DND-41 (cell line): ENCODE results near the gene NAV3.

Experiments
- ATAC-seq: fragments of 200-7000 bp; cut with Tn5 transposase; 3 replicates; pipeline ENCODE4 v1.9.1; 2021; ENCODE audit warnings: low read depth; ENCODE audit not compliant: insufficient read depth
- DNase-seq: peaks from one replicate; pipeline ENCODE4 v3.0.0-alpha.2; 2020
- H2AFZ ChIP-seq: 2 replicates; pipeline ENCODE4 v1.6.0; 2012; ENCODE audit warnings: low read depth, low read length
- H3K27ac ChIP-seq: 2 replicates; pipeline ENCODE4 v1.5.1; 2012; ENCODE audit warnings: low read length, inconsistent platforms
- H3K27me3 ChIP-seq: fragments of 200-600 bp; sonication (generic); 2 replicates; pipeline ENCODE4 v1.6.0; 2012; ENCODE audit warnings: low read length, mild to moderate bottlenecking, inconsistent platforms; ENCODE audit not compliant: insufficient read depth, poor library complexity
- H3K36me3 ChIP-seq: 2 replicates; pipeline ENCODE4 v1.5.1; 2012; ENCODE audit warnings: low read length, inconsistent platforms; ENCODE audit not compliant: insufficient read depth
- H3K4me1 ChIP-seq: 2 replicates; pipeline ENCODE4 v1.5.1; 2012; ENCODE audit warnings: mild to moderate bottlenecking, low read length; ENCODE audit not compliant: insufficient read depth
- H3K4me2 ChIP-seq: 2 replicates; pipeline ENCODE4 v1.6.0; 2012; ENCODE audit warnings: mild to moderate bottlenecking, moderate library complexity, low read length, inconsistent platforms; ENCODE audit not compliant: insufficient read depth
- H3K4me3 ChIP-seq, 2 experiments: fragments of 200-600 bp in 1 of 2; shearing (Covaris generic) in 1 of 2; 2 replicates each; pipeline ENCODE4 v1.5.1; 2012 to 2016; ENCODE audit warnings: inconsistent platforms in 2 of 2, low read length in 2 of 2, mild to moderate bottlenecking in 2 of 2, low read depth in 1 of 2, moderate library complexity in 1 of 2
- H3K79me2 ChIP-seq: 2 replicates; pipeline ENCODE4 v1.6.0; 2012; ENCODE audit warnings: low read length, inconsistent platforms; ENCODE audit not compliant: insufficient read depth
- H3K9ac ChIP-seq: 2 replicates; pipeline ENCODE4 v1.6.0; 2012; ENCODE audit warnings: low read depth, mild to moderate bottlenecking, inconsistent platforms, low read length, moderate library complexity
- H3K9me3 ChIP-seq: 2 replicates; pipeline ENCODE4 v1.5.1; 2012; ENCODE audit warnings: low read length, moderate library complexity, mild to moderate bottlenecking, inconsistent platforms; ENCODE audit not compliant: insufficient read depth, severe bottlenecking
- H4K20me1 ChIP-seq: 2 replicates; pipeline ENCODE4 v1.6.0; 2012; ENCODE audit warnings: low read length; ENCODE audit not compliant: insufficient read depth
- EZH2 ChIP-seq: IDR thresholded peaks from 3 replicates; pipeline ENCODE4 v1.6.1; 2012; ENCODE audit warnings: borderline replicate concordance, low read depth, mild to moderate bottlenecking, moderate library complexity, low read length, inconsistent platforms; ENCODE audit not compliant: severe bottlenecking
- TF ChIP-seq, protein P1 (sequence below): IDR thresholded peaks from 2 replicates; pipeline ENCODE4 v1.5.1; 2012; ENCODE audit warnings: borderline replicate concordance, low read length, moderate library complexity, mild to moderate bottlenecking; ENCODE audit not compliant: poor library complexity, severe bottlenecking; ENCODE audit errors: extremely low read depth

The NAV3 gene

GRCh38 chr12:77979597-77980250 lies 149.0 kb downstream of the NAV3 start:
- ATAC-seq (no peak), DNase-seq (no peak)
- H3K9me3 ChIP-seq, result no peaks in the 10 kb centered on the region
- H3K9ac ChIP-seq, result no peak overlapping the region
- H3K27ac ChIP-seq, result no peak overlapping the region
- H3K79me2 ChIP-seq, result no peaks in the 10 kb centered on the region
- no peak overlapping the region for H2AFZ ChIP-seq
- H3K4me3 ChIP-seq, result no peak overlapping the region
- H3K36me3 ChIP-seq, result no peaks in the 10 kb centered on the region
- H3K27me3 ChIP-seq, result no peaks in the 10 kb centered on the region
- H4K20me1 ChIP-seq, result no peaks in the 10 kb centered on the region
- H3K4me2 ChIP-seq, result no peak overlapping the region
- TF ChIP-seq EZH2, result no peak
- TF ChIP-seq, protein P1, sequence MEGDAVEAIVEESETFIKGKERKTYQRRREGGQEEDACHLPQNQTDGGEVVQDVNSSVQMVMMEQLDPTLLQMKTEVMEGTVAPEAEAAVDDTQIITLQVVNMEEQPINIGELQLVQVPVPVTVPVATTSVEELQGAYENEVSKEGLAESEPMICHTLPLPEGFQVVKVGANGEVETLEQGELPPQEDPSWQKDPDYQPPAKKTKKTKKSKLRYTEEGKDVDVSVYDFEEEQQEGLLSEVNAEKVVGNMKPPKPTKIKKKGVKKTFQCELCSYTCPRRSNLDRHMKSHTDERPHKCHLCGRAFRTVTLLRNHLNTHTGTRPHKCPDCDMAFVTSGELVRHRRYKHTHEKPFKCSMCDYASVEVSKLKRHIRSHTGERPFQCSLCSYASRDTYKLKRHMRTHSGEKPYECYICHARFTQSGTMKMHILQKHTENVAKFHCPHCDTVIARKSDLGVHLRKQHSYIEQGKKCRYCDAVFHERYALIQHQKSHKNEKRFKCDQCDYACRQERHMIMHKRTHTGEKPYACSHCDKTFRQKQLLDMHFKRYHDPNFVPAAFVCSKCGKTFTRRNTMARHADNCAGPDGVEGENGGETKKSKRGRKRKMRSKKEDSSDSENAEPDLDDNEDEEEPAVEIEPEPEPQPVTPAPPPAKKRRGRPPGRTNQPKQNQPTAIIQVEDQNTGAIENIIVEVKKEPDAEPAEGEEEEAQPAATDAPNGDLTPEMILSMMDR, result no peak
- no peaks in the 10 kb centered on the region for H3K4me1 ChIP-seq

GRCh38 chr12:77980782-77981181 lies 150.1 kb downstream of the NAV3 start:
- Histone ChIP-seq H3K4me3 (no peak overlapping the region), H3K27me3 (no peaks in the 10 kb centered on the region), H4K20me1 (no peaks in the 10 kb centered on the region), H3K27ac (no peak overlapping the region), H3K9me3 (no peaks in the 10 kb centered on the region), H3K79me2 (no peaks in the 10 kb centered on the region), H3K36me3 (no peaks in the 10 kb centered on the region), H3K4me1 (no peaks in the 10 kb centered on the region), H3K9ac (no peak overlapping the region), H2AFZ (no peak overlapping the region), H3K4me2 (no peak overlapping the region)
- TF ChIP-seq, protein P1, result no peak
- no peak for TF ChIP-seq EZH2
- ATAC-seq (no peak), DNase-seq (no peak)

GRCh38 chr12:77983859-77984258 lies 153.2 kb downstream of the NAV3 start:
- Histone ChIP-seq H3K9ac (no peak overlapping the region), H3K4me2 (no peak overlapping the region), H3K27me3 (no peaks in the 10 kb centered on the region), H3K4me1 (no peaks in the 10 kb centered on the region), H4K20me1 (no peaks in the 10 kb centered on the region), H3K36me3 (no peaks in the 10 kb centered on the region), H3K79me2 (no peaks in the 10 kb centered on the region), H3K27ac (no peak overlapping the region), H3K4me3 (no peak overlapping the region), H2AFZ (no peak overlapping the region), H3K9me3 (no peaks in the 10 kb centered on the region)
- ATAC-seq, result no peak
- TF ChIP-seq, protein P1, result no peak
- no peak for TF ChIP-seq EZH2
- no peak for DNase-seq

DNA sequence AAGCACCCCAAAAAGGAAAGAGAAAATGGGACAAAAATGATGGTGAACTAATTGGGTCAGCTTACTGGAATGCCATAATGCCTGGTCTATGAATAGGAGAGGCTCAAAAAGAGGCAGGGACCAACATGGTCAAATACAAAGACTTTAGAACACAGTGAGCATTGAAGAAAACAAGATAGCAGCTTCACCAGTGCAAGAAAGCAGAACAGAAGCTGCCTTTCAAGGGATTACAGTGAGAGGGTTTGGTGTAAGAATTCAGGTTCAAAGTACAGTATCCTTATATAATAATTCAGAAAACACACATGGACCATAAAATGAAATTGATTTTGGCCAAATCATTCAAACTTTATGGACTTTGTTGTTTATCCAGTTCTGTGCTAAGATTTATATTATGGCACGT lies 162.1 kb downstream of the NAV3 start:
- DNase-seq, result no peak
- ATAC-seq, result no peak
- TF ChIP-seq, protein P1, result no peak
- no peak for TF ChIP-seq EZH2
- no peak overlapping the region for H2AFZ ChIP-seq
- H3K9me3 ChIP-seq, result no peaks in the 10 kb centered on the region
- H3K9ac ChIP-seq, result no peak overlapping the region
- H3K27me3 ChIP-seq, result no peaks in the 10 kb centered on the region
- no peaks in the 10 kb centered on the region for H3K36me3 ChIP-seq
- no peak overlapping the region for H3K4me2 ChIP-seq
- no peak overlapping the region for H3K4me3 ChIP-seq
- H3K79me2 ChIP-seq, result no peaks in the 10 kb centered on the region
- no peaks in the 10 kb centered on the region for H4K20me1 ChIP-seq
- no peaks in the 10 kb centered on the region for H3K4me1 ChIP-seq
- no peak overlapping the region for H3K27ac ChIP-seq
